ENCODE data around the gene ERVH48-1.

- no peak for TF ChIP-seq CTCF (IDR thresholded peaks at IDR 0.05; ENCODE audit: low read length)
- TF ChIP-seq EZH2phosphoT487 (IDR thresholded peaks at IDR 0.05; ENCODE audit: low read length) = no peak
- TF ChIP-seq EZH2 (optimal IDR thresholded peaks at IDR 0.05; ENCODE audit: low read depth, low read length) = no peak
Measured at GRCh38 chr21:42921927-42922326, 3.5 kb downstream of the ERVH48-1 start.

Data from MM.1S (cell line).